BJ (cell line): ENCODE results near the gene BLOC1S6. TPM values are rescaled to one million over a fixed set of nuclear protein-coding genes. Genes with fewer than 3 reads are reported as not detected.

ENCODE experiments used
- CTCF ChIA-PET: fragments of 350-600 bp; formaldehyde crosslinking; extraction: SDS; loops from one replicate; lab custom pipeline; 2021; ENCODE audit warnings: antibody characterized with exemption, inconsistent platforms; lab: Yijun Ruan, JAX
- POLR2A ChIA-PET: fragments of 300-600 bp; sonication (Branson Sonifier 250); formaldehyde crosslinking; extraction: SDS; loops from one replicate; lab custom pipeline; 2021; ENCODE audit warnings: antibody characterized with exemption; lab: Charles Lee
- DNase-seq: peaks from one replicate; pipeline ENCODE4 v3.0.0-alpha.2; 2011; ENCODE audit warnings: low read depth
- H3K27me3 ChIP-seq: 2 replicates; pipeline ENCODE4 v1.6.0; 2011; ENCODE audit warnings: low read length; ENCODE audit not compliant: control insufficient read depth, insufficient read depth
- H3K36me3 ChIP-seq: 2 replicates; pipeline ENCODE4 v1.5.1; 2011; ENCODE audit warnings: low read length; ENCODE audit not compliant: control insufficient read depth, insufficient read depth
- H3K4me3 ChIP-seq: 2 replicates; pipeline ENCODE4 v1.5.1; 2011; ENCODE audit warnings: low read depth, mild to moderate bottlenecking, control low read depth, low read length
- CTCF ChIP-seq: IDR thresholded peaks from 2 replicates; pipeline ENCODE4 v1.5.1; 2011; ENCODE audit warnings: low read depth, mild to moderate bottlenecking, control low read depth, inconsistent platforms, low read length, moderate library complexity; ENCODE audit not compliant: insufficient read depth
- polyA plus RNA-seq: library from polyadenylated mRNA; depleted of rRNA; stranded (reverse); fragments of >200 nt; gene quantifications from 2 replicates; pipeline ENCODE4 v1.2.3, GENCODE V29; 2011

BLOC1S6 gene
- polyA plus RNA-seq, 1 experiment, result 12.4 TPM

GRCh38 chr15:45604326-45604725, 17.1 kb downstream of the BLOC1S6 start:
- H3K27me3 ChIP-seq, result no peaks in the 10 kb centered on the region
- H3K4me3 ChIP-seq, result no peak overlapping the region
- POLR2A ChIA-PET, result no interaction called here
- DNase-seq, result no peak
- CTCF ChIA-PET, result interaction anchor here (1.2 kb wide), 1 partner anchor 13 kb away, joined by 3 read pairs; no protein-coding TSS in a partner anchor
- 0 out of 2 replicates have a peak, but pooled peaks cover 3% of the 10 kb centered on the region for H3K36me3 ChIP-seq
- TF ChIP-seq CTCF, result no peak

GRCh38 chr15:45606413-45606812, 19.2 kb downstream of the BLOC1S6 start:
- ChIA-PET CTCF (interaction anchor here (0.9 to 4.7 kb wide), 6 partner anchors 9 to 151 kb away, joined by 3 to 26 read pairs (median 3); no protein-coding TSS in a partner anchor), POLR2A (no interaction called here)
- Histone ChIP-seq H3K4me3 (no peak overlapping the region), H3K36me3 (0 out of 2 replicates have a peak, but pooled peaks cover 3% of the 10 kb centered on the region), H3K27me3 (no peaks in the 10 kb centered on the region)
- DNase-seq, result no peak
- no peak for TF ChIP-seq CTCF

- TF ChIP-seq CTCF, result no peak
- H3K27me3 ChIP-seq, result no peaks in the 10 kb centered on the region
- POLR2A ChIA-PET, result no interaction called here
- H3K36me3 ChIP-seq, result 0 out of 2 replicates have a peak, but pooled peaks cover 3% of the 10 kb centered on the region
- CTCF ChIA-PET, result interaction anchor here (0.9 to 4.7 kb wide), 8 partner anchors 10 to 177 kb away, joined by 3 to 26 read pairs (median 3); no protein-coding TSS in a partner anchor
- no peak overlapping the region for H3K4me3 ChIP-seq
- no peak for DNase-seq
Measured at GRCh38 chr15:45606841-45607240, 19.7 kb downstream of the BLOC1S6 start.

GRCh38 chr15:45611305-45611704, 24.1 kb downstream of the BLOC1S6 start:
- CTCF ChIA-PET, result interaction anchor here (0.7 to 7.2 kb wide), 16 partner anchors 14 to 425 kb away, joined by 3 to 122 read pairs (median 4); partner anchors contain the start of gene BLOC1S6
- no peak for DNase-seq
- H3K4me3 ChIP-seq, result no peak overlapping the region
- POLR2A ChIA-PET, result no interaction called here
- peak; percentile 57 for TF ChIP-seq CTCF
- 0 out of 2 replicates have a peak, but pooled peaks cover 2% of the 10 kb centered on the region for H3K36me3 ChIP-seq
- no peaks in the 10 kb centered on the region for H3K27me3 ChIP-seq

GRCh38 chr15:45612790-45613415, 25.7 kb downstream of the BLOC1S6 start:
- CTCF ChIA-PET, result interaction anchor here (0.7 to 7.2 kb wide), 9 partner anchors 9 to 183 kb away, joined by 3 to 122 read pairs (median 9); partner anchors contain the start of gene BLOC1S6
- DNase-seq, result no peak
- Histone ChIP-seq H3K27me3 (no peaks in the 10 kb centered on the region), H3K4me3 (no peak overlapping the region), H3K36me3 (no peaks in the 10 kb centered on the region)
- POLR2A ChIA-PET, result no interaction called here
- TF ChIP-seq CTCF, result no peak
